Type B pancreatic cell (in vitro differentiated cells): ENCODE results near the gene SEPHS1. TPM values are rescaled to one million over a fixed set of nuclear protein-coding genes. Genes with fewer than 3 reads are reported as not detected.
"Not testable (repeated sequence)": the region's sequence is repeated elsewhere in the genome, so short reads cannot be mapped to it uniquely, and the experiment has no call there.

Experiments used
- DNase-seq: peaks from one replicate; pipeline ENCODE4 v3.0.0; 2021; ENCODE audit warnings: mixed read lengths; ENCODE audit not compliant: unreplicated experiment; ENCODE audit errors: extremely low spot score
- H3K27ac Mint-ChIP-seq: 2 replicates; pipeline ENCODE4 v1.8.0; 2021; ENCODE audit warnings: mild to moderate bottlenecking, mixed read lengths
- H3K27me3 Mint-ChIP-seq: 2 replicates; pipeline ENCODE4 v1.8.0; 2021; ENCODE audit warnings: mixed read lengths
- H3K36me3 Mint-ChIP-seq: 2 replicates; pipeline ENCODE4 v1.8.0; 2021; ENCODE audit warnings: mixed read lengths
- H3K4me1 Mint-ChIP-seq: one replicate; pipeline ENCODE4 v1.8.0; 2021; ENCODE audit warnings: mixed read lengths; ENCODE audit not compliant: unreplicated experiment
- H3K4me3 Mint-ChIP-seq: 2 replicates; pipeline ENCODE4 v1.8.0; 2021; ENCODE audit warnings: mild to moderate bottlenecking, mixed read lengths
- H3K9me3 Mint-ChIP-seq: 2 replicates; pipeline ENCODE4 v1.8.0; 2021; ENCODE audit warnings: mixed read lengths
- total RNA-seq: library from RNA; stranded (reverse); gene quantifications from 2 replicates; pipeline ENCODE4 v1.2.1, GENCODE V29; 2021; ENCODE audit warnings: low replicate concordance
- TF ChIP-seq, protein P1 (sequence below): fragments of 200-600 bp; sonication (generic); conservative IDR thresholded peaks from 2 replicates; pipeline ENCODE4 v1.5.0; 2021; ENCODE audit warnings: antibody characterized with exemption, mild to moderate bottlenecking

The SEPHS1 gene
- total RNA-seq, 1 donor from 2014 or later = 96.4 TPM

DNA sequence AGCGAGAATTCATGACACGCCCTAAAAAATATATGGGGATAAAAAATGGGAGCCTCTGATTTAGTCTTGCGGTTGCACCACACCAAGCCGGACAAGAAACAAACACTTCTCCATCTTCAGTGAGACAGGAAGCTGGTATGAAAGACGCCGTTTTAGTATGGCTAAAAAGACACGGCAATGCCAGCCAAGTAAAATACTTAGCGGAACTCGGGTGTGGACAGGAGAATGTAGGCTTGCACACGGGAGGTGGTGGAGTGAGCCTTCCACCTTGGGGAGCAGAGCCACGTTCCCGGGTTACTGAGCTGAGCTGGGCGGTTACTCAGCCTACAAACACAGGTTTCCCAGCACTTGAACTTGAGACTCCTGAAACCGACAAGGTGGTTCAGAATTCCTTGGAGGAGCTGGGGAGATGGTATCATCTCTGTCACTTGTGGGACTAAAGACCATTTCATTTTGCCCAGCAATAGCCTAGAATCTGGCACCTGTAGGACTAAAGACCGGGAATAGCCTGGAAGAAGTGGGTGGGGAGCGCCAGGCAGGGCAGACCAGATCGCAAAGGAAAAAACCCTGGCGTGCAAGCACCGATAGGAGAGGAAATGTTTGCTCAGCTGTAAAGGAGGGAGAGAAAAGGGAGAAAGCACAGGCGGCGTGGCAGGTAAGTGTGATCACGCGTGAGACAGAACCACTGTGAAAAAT lies 34.8 kb upstream of the SEPHS1 start:
- H3K9me3 Mint-ChIP-seq = no peaks in the 10 kb centered on the region
- H3K36me3 Mint-ChIP-seq = no peaks in the 10 kb centered on the region
- peak overlapping the region; percentile 93 for H3K27ac Mint-ChIP-seq
- H3K4me1 Mint-ChIP-seq = peaks cover 13% of the 10 kb centered on the region
- H3K4me3 Mint-ChIP-seq = peak overlapping the region; percentile 90
- TF ChIP-seq, protein P1, sequence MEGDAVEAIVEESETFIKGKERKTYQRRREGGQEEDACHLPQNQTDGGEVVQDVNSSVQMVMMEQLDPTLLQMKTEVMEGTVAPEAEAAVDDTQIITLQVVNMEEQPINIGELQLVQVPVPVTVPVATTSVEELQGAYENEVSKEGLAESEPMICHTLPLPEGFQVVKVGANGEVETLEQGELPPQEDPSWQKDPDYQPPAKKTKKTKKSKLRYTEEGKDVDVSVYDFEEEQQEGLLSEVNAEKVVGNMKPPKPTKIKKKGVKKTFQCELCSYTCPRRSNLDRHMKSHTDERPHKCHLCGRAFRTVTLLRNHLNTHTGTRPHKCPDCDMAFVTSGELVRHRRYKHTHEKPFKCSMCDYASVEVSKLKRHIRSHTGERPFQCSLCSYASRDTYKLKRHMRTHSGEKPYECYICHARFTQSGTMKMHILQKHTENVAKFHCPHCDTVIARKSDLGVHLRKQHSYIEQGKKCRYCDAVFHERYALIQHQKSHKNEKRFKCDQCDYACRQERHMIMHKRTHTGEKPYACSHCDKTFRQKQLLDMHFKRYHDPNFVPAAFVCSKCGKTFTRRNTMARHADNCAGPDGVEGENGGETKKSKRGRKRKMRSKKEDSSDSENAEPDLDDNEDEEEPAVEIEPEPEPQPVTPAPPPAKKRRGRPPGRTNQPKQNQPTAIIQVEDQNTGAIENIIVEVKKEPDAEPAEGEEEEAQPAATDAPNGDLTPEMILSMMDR = no peak
- no peak for DNase-seq
- peaks cover 43% of the 10 kb centered on the region for H3K27me3 Mint-ChIP-seq

DNA sequence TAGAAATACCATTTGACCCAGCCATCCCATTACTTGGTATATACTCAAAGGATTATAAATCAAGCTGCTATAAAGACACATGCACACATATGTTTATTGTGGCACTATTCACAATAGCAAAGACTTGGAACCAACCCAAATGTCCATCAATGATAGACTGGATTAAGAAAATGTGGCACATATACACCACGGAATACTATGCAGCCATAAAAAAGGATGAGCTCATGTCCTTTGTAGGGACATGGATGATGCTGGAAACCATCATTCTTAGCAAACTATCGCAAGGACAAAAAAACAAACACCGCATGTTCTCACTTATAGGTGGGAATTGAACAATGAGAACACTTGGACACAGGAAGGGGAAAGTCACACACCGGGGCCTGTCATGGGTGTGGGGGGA lies 31.0 kb upstream of the SEPHS1 start:
- not testable (repeated sequence) for H3K27ac Mint-ChIP-seq, H3K4me1 Mint-ChIP-seq
- H3K27me3 Mint-ChIP-seq = peaks cover 31% of the 10 kb centered on the region

DNA sequence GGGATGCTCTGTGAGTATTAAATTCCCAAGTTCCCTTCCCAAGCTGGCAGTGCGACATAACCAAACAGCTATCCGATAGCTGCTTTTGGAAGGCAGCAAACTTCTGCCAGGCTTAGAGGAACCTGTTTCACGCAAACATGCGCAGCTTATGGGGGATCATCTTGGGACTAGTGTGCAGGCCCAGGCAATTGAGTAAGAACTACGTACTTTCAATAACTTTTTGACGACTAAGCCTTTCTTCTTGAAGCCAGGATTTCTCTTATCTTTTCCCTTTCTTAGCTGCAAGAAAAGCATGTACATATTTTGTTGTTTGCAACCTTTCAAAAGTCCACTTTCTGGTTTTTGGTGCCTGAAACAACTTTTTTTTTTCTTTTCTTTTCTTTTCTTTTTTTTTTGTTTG lies 28.7 kb upstream of the SEPHS1 start:
- Mint-ChIP-seq H3K9me3 (no peaks in the 10 kb centered on the region), H3K4me1 (no peaks in the 10 kb centered on the region), H3K4me3 (no peak overlapping the region), H3K27ac (no peak overlapping the region), H3K36me3 (no peaks in the 10 kb centered on the region), H3K27me3 (peaks cover 13% of the 10 kb centered on the region)
- no peak for DNase-seq
- TF ChIP-seq, protein P1 = no peak

More for the DNA sequence above, 31.0 kb upstream of the SEPHS1 start:
- H3K36me3 Mint-ChIP-seq, H3K9me3 Mint-ChIP-seq, DNase-seq, H3K4me3 Mint-ChIP-seq: not testable (repeated sequence)

DNA sequence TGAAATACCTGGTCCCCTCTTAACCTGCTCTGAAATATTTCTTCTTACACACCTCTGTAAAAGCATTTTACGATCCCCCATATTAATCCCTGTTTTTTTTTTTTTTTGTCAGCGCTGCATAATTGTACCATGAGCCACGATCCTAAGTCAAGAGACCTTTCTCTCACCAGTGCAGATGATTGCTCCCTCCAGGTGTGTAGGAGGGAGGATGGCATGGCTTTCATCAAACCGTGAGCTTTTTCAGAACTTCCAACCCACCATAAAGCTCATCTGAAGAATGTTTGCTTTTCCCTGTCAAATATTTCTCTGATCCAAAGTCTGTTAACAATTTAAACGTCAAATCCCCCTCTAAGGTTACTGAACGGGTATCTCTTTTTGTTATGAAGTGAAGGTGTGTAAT lies 28.2 kb upstream of the SEPHS1 start:
- no peak for DNase-seq
- Mint-ChIP-seq H3K27ac (no peak overlapping the region), H3K4me1 (no peaks in the 10 kb centered on the region), H3K9me3 (no peaks in the 10 kb centered on the region), H3K4me3 (no peak overlapping the region), H3K27me3 (peaks cover 9% of the 10 kb centered on the region), H3K36me3 (no peaks in the 10 kb centered on the region)
- TF ChIP-seq, protein P1 = no peak

GRCh38 chr10:13375791-13376190 lies 27.7 kb upstream of the SEPHS1 start:
- Mint-ChIP-seq H3K36me3 (no peaks in the 10 kb centered on the region), H3K9me3 (no peaks in the 10 kb centered on the region), H3K4me3 (no peak overlapping the region), H3K27ac (no peak overlapping the region), H3K27me3 (peaks cover 6% of the 10 kb centered on the region), H3K4me1 (no peaks in the 10 kb centered on the region)
- TF ChIP-seq, protein P1 = no peak
- DNase-seq = no peak

DNA sequence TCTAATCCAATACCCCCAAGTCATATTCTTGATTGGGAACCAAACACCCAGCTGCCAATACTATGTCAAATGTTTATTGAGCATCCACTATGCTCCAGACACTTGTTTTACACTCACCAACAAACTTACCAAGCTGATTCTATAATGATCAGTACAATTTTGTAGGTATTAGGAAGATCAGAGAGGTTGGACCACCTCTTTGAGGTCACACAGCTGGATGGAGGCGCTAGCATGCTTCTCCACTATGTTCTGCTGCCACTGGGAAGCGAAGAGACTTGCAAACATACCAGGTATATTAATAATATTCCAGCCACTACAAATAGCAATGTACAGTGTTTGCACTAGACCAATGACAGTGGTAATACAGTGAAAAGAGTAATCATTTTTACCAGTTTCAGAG lies 25.6 kb upstream of the SEPHS1 start:
- TF ChIP-seq, protein P1 = no peak
- Mint-ChIP-seq H3K4me3 (no peak overlapping the region), H3K9me3 (no peaks in the 10 kb centered on the region), H3K27me3 (peaks cover 4% of the 10 kb centered on the region), H3K4me1 (no peaks in the 10 kb centered on the region), H3K27ac (no peak overlapping the region), H3K36me3 (no peaks in the 10 kb centered on the region)
- DNase-seq = no peak
